Stimulated activated CD8-positive, alpha-beta memory T cell treated with anti-CD3 and anti-CD28 coated beads, Interleukin-7, amount 100 ng/mL, for 48 hours (primary cell): ENCODE measurements around the gene INO80E.
"Not testable (repeated sequence)": the region's sequence is repeated elsewhere in the genome, so short reads cannot be mapped to it uniquely, and the experiment has no call there.

Source experiments
- DNase-seq, 2 donors: peaks; one replicate each; pipeline ENCODE4 v3.0.0-alpha.2; 2020; ENCODE audit warnings: low read depth in 1 of 2; ENCODE audit errors: extremely low read depth in 1 of 2

The INO80E gene, protein sequence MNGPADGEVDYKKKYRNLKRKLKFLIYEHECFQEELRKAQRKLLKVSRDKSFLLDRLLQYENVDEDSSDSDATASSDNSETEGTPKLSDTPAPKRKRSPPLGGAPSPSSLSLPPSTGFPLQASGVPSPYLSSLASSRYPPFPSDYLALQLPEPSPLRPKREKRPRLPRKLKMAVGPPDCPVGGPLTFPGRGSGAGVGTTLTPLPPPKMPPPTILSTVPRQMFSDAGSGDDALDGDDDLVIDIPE

DNA sequence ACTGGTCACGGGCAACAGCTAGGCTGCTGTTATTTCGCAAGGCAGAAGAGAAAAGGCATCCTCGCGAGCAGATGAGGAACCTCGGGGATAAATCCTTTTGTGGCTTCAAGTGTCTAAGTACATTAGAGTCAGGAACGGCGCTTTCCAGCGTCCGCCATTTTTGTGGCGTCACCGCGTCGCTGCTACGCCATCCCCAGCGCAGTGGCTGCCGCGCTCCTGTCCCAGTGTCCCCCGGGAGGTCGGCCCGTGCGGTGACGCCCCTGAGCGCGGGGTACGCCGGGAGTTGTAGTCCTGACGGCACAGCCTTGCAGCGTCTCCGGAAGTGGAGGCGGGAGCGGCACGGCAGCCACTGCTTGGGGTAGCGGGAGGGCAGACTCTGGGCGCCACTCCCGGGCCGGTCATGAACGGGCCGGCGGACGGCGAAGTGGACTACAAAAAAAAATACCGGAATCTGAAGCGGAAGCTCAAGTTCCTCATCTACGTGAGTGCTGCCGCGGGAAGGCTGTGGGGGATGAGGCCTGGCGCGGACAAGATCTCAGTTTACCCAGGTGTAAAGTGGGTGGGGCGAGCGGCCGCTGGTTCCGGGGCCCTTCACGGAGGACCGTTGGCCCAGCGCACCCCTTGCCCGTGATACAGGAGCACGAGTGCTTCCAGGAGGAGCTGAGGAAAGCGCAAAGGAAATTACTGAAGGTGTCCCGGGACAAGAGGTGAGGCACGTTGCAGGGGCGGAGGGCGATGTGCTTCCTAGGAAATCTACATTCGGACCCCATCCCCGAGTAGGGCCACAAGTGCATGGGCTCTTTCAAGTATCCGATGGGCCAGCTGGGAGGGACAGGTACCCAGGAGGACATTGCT, at the start of gene INO80E:
TSS of gene INO80E (plus strand) at position 331 of the 855 bp plus-strand sequence. CDS start at position 401, 70 bp downstream.
- peak; percentile 99 for DNase-seq

GRCh38 chr16:29947897-29948296, 48.1 kb upstream of the INO80E start:
- no peak for DNase-seq

GRCh38 chr16:29950806-29951461, 45.1 kb upstream of the INO80E start:
- no peak for DNase-seq

- no peak for DNase-seq
Measured at GRCh38 chr16:29951625-29952365, 44.2 kb upstream of the INO80E start.

DNA sequence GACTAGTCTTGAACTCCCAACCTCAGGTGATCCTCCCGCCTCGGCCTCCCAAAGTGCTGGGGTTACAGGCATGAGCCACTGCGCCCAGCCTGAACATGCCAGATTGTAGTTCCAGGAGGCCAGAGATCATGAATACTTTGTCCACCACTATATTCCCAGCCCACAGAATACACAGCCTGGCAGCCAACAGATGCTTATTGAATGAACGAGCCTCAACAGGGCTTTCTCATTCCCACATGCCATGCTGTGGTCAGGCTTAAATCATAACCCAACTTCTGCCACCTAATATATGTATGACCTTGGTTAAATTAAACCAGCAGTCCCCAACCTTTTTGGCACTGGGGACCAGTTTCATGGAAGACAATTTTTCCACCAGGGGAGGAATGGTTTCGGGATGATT, 37.3 kb upstream of the INO80E start:
- DNase-seq: no peak

DNA sequence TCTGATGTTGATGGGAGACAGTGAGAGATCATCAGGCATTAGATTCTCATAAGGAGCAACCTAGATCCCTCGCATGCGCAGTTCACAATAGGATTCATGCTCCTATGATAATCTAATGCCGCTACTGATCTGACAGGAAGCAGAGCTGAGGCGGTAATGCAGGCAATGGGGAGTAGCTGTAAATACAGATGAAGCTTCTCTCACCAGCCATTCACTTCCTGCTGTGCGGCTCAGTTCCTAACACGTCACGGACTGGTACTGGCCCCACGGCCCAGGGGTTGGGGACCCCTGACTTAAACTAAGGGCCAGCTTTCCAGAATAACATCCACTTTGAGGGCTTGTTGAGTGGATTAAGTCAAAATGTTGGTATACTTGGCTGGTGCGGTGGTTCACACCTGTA, 36.7 kb upstream of the INO80E start:
- DNase-seq: no peak

- DNase-seq: not testable (repeated sequence)
Measured at GRCh38 chr16:29959821-29960220, 36.2 kb upstream of the INO80E start.

GRCh38 chr16:29961127-29961478, 34.9 kb upstream of the INO80E start:
- no peak for DNase-seq

DNA sequence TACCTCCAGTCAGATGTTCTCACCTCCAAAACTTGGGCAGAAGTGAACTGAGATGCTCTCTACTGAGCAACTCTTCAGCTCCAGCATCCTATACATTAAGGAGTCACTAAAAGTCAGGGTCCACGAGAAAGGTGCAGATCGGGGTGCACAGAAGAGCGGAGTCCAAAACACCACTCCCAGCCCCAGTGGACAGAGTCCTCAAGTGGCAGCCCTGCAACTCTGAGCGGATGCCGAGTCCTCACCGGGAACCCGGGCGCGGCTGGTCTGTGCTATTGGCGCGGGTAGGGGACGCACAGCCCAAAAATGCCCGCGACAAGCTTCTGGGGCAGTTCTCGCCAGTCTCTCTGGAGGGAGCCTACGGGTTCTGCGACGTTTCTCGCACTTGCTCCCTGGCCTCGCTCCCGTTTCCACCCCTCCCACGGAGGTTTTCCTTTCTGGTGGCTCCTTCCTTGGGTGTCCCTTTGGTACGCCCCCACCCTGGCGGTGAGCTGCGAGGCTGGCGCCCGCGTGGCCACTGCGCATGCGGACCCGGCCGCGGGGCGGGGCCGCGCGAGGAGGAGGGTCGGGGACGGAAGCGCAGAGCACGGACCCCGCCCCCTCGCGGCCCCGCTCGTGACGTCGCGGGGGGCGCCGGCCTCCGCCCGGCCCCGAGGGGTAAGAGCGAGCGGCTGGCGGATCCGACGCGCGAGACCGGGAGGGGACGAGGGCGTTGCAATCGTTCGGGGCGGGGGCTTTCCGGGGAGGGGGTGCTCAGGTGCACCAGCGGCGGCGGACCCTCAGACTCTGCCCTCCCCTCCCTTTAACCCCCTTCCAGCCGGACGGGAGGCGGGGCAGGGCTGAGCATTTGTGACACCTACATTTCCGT, 34.3 kb upstream of the INO80E start, which contains the start of gene TMEM219:
TSS of gene TMEM219 (plus strand) at position 601 of the 865 bp plus-strand sequence. CDS start 1,065 bp downstream, outside the sequence.
- peak; percentile 76 to 90 for DNase-seq

- no peak for DNase-seq
Measured at GRCh38 chr16:29962344-29962994, 33.6 kb upstream of the INO80E start.

- DNase-seq: no peak
Measured at GRCh38 chr16:29963021-29963743, 32.9 kb upstream of the INO80E start.

- no peak for DNase-seq
Measured at GRCh38 chr16:29968205-29968604, 27.8 kb upstream of the INO80E start.

GRCh38 chr16:29971304-29971703, 24.7 kb upstream of the INO80E start:
- no peak for DNase-seq

DNA sequence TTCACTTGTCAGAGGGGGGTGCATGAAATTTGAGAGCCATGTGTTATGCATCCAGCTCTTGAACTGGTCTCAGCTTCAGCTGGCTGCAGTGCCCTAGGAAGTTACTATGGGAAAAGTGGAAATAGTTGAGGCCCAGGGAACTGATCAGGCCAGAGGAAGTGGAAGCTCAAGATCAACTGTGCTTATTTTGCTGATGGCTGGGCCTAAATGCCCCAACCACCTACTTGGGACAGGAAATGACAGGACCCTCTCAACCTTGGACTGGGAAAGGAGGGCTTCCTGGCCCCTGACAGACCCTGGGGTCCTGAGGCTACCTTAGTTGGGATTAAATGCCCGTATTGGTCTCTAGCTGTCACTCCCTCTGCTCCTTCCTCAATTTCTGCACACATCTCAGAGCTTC, 23.5 kb upstream of the INO80E start:
- no peak for DNase-seq

- DNase-seq: no peak
Measured at GRCh38 chr16:29972992-29973383, 23.1 kb upstream of the INO80E start.

GRCh38 chr16:29973384-29974246, 22.4 kb upstream of the INO80E start, which contains the start of gene TAOK2:
Gene TAOK2 (plus strand): TSS chr16:29973868. CDS start chr16:29977773, 3,905 bp downstream.
- DNase-seq: peak; percentile 98 to 99

DNA sequence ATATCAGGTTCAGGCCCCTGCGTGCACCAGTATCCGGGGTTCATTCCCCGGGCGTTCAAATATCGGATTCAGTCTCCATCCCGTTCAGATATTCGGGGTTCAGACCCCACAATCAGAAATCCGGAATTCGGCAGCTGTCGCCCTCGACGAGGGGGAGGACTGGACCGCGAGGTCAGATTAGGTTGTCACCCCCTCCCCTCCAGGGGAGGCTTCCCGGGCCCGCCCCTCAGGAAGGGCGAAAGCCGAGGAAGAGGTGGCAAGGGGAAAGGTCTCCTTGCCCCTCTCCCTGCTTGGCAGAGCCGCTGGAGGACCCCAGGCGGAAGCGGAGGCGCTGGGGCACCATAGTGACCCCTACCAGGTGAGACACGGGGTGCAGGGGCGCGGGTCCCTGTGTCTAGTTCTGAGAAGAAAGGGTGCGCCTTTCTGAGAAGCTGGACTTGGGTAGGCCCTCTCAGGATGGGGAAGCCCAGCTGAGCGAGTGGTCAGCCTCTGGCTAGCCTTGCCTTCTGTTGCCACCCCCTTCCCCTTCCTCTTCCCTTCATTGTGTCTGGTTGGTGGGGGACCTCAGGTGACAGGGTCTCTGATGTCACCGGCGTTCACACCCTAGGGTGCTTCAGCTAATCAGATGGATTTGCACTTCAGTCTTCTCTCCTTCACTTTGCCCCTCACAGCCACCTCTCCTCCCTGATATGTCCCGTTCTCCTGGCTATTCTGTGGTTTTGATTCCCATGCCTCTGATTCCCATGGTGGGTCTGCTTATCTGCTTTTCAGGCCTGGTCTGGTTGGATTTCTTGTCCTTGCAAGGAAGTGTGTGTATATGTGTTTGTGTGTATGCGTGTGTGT, 21.5 kb upstream of the INO80E start:
- no peak for DNase-seq
